ENCODE data around the gene LCN15. TPM values are rescaled to one million over a fixed set of nuclear protein-coding genes. Genes with fewer than 3 reads are reported as not detected.

The LCN15 gene
- total RNA-seq, 1 experiment from 2014 or later = not detected

DNA sequence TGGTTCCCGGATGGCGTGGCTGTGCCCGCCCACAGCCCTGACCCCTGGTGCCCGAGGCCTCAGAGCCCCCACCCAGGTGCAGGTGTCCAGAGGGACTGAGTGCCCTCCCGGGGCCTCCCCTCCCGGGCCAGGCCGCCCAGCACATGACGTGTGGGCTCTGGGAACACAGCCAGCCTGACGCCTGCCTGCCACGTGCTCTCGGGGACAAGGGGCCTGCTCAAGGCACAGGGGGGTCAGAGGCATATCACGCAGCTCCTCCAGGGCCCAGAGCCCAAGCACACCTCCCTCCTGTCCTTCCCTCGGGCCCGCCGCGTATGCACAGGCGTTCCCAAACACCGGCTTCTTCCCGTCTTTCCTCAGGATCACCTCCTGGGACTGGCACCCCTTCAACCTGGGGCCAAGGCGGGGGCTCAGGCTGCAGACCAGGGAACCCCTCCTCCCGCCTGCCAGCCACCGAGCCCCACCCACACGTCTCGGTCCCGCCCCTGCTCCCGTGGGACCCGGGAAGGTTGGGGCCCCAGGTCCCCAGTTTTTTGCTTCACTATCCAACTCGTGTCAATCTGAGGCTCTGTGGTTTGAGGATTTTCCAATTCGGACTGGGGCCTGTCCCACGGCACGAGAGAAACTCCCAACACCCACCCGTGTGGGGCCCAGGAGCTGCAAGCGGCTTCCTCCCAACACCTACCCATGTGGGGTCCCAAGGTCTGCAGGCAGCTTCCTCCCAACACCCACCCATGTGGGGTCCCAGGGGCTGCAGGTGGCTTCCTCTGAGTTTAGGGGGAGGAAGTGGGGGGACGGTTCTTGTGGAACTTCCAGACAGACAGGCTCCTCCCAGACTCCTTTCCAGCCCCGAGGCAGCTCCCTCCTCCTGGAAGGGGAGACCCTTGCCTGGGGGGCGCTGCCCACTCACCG, 23.1 kb downstream of the LCN15 start:
- no peak for DNase-seq (ENCODE audit: unreplicated experiment)
- H3K27me3 Mint-ChIP-seq (ENCODE audit: insufficient read depth, unreplicated experiment) = peaks cover 39% of the 10 kb centered on the region
- H3K27ac Mint-ChIP-seq (ENCODE audit: low read depth, unreplicated experiment) = no peak overlapping the region
- no peaks in the 10 kb centered on the region for H3K36me3 Mint-ChIP-seq (ENCODE audit: insufficient read depth, unreplicated experiment)
- no peak overlapping the region for H3K4me3 Mint-ChIP-seq (ENCODE audit: unreplicated experiment)
- H3K4me1 Mint-ChIP-seq (ENCODE audit: insufficient read depth, unreplicated experiment) = no peaks in the 10 kb centered on the region
- POLR2A ChIA-PET = no interaction called here
- TF ChIP-seq, protein P1, sequence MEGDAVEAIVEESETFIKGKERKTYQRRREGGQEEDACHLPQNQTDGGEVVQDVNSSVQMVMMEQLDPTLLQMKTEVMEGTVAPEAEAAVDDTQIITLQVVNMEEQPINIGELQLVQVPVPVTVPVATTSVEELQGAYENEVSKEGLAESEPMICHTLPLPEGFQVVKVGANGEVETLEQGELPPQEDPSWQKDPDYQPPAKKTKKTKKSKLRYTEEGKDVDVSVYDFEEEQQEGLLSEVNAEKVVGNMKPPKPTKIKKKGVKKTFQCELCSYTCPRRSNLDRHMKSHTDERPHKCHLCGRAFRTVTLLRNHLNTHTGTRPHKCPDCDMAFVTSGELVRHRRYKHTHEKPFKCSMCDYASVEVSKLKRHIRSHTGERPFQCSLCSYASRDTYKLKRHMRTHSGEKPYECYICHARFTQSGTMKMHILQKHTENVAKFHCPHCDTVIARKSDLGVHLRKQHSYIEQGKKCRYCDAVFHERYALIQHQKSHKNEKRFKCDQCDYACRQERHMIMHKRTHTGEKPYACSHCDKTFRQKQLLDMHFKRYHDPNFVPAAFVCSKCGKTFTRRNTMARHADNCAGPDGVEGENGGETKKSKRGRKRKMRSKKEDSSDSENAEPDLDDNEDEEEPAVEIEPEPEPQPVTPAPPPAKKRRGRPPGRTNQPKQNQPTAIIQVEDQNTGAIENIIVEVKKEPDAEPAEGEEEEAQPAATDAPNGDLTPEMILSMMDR (IDR thresholded peaks at IDR 0.05; ENCODE audit: unreplicated experiment) = no peak
- intact Hi-C loops (cut with micrococcal nuclease) = no loop called here
- CTCF ChIA-PET = interaction anchor here (0.8 kb wide), 1 partner anchor 38 kb away, joined by 3 read pairs; no protein-coding TSS in a partner anchor
- BruUV-seq (replicated peaks) = no TSS peak
- H3K9me3 Mint-ChIP-seq (ENCODE audit: unreplicated experiment) = no peaks in the 10 kb centered on the region

DNA sequence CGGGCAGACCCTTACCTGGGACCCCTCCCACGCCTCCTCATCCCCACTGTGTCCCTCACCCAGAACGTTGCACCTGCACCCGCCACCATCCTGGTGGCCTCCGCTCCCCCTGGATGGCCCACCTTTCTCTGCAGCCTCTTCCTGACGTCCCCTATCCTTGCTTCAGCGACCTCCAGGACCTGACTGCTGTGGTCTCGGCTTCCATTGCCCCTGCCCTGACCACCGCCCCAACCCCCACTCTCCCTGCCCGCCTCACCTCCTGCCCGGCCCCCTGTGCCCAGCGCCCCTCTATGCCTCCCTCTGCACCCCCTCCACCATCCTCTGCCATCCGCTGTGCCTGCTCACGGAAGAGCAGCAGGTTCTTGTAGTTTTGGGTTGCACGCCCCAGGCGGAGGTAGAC, 23.8 kb downstream of the LCN15 start:
- BruUV-seq (replicated peaks) = no TSS peak
- ChIA-PET CTCF (no interaction called here), POLR2A (no interaction called here)
- Mint-ChIP-seq H3K4me3 (ENCODE audit: unreplicated experiment) (no peak overlapping the region), H3K9me3 (ENCODE audit: unreplicated experiment) (no peaks in the 10 kb centered on the region), H3K27me3 (ENCODE audit: insufficient read depth, unreplicated experiment) (peaks cover 39% of the 10 kb centered on the region), H3K36me3 (ENCODE audit: insufficient read depth, unreplicated experiment) (no peaks in the 10 kb centered on the region), H3K4me1 (ENCODE audit: insufficient read depth, unreplicated experiment) (no peaks in the 10 kb centered on the region), H3K27ac (ENCODE audit: low read depth, unreplicated experiment) (no peak overlapping the region)
- intact Hi-C loops (cut with micrococcal nuclease) = no loop called here
- TF ChIP-seq, protein P1 (IDR thresholded peaks at IDR 0.05; ENCODE audit: unreplicated experiment) = no peak
- no peak for DNase-seq (ENCODE audit: unreplicated experiment)

DNA sequence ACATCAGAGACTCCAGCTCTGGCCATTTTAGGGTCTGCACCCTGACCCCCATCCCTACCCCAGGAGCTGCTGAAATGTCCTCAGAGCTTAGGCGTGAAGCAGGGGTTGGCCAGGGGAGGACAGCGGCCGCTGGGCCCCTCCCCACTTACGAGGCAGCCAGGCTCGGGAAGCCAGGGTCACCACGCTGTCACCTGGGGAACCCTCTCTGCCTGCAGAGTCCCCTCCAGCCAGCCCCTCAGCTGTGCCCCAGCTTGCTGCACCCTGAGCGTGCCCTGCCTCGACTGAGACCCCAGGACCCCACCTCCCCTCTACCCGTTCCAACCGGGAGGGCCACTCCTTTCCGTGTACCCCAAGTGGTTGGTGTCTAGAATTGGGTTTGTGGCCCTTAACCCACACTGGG, 24.2 kb downstream of the LCN15 start:
- no peak overlapping the region for H3K4me3 Mint-ChIP-seq (ENCODE audit: unreplicated experiment)
- no peak for DNase-seq (ENCODE audit: unreplicated experiment)
- no peaks in the 10 kb centered on the region for H3K4me1 Mint-ChIP-seq (ENCODE audit: insufficient read depth, unreplicated experiment)
- no TSS peak for BruUV-seq (replicated peaks)
- TF ChIP-seq, protein P1 (IDR thresholded peaks at IDR 0.05; ENCODE audit: unreplicated experiment) = no peak
- CTCF ChIA-PET = no interaction called here
- intact Hi-C loops (cut with micrococcal nuclease) = no loop called here
- H3K36me3 Mint-ChIP-seq (ENCODE audit: insufficient read depth, unreplicated experiment) = no peaks in the 10 kb centered on the region
- POLR2A ChIA-PET = no interaction called here
- H3K27me3 Mint-ChIP-seq (ENCODE audit: insufficient read depth, unreplicated experiment) = peaks cover 39% of the 10 kb centered on the region
- no peak overlapping the region for H3K27ac Mint-ChIP-seq (ENCODE audit: low read depth, unreplicated experiment)
- H3K9me3 Mint-ChIP-seq (ENCODE audit: unreplicated experiment) = no peaks in the 10 kb centered on the region

DNA sequence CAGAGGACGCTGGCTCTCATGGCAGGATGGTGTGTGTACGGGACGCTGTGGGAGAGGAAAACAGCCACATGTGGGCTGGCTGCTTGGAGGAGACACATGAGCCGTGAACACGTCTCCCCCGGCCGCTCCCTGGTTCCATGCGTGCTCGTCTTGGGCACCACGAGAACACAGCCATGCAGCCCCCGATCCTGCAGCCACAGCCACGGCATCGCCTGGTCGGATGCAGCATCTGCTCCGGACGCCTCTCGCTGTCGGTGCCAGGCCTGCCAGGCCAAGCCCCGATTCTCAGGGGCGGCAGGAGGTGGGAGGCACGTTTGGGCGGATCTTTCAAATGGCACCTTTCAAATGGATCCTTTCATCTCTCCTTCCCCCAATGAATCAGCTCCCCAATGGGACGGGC, 24.8 kb downstream of the LCN15 start:
- no TSS peak for BruUV-seq (replicated peaks)
- H3K9me3 Mint-ChIP-seq (ENCODE audit: unreplicated experiment) = no peaks in the 10 kb centered on the region
- ChIA-PET CTCF (no interaction called here), POLR2A (no interaction called here)
- peaks cover 39% of the 10 kb centered on the region for H3K27me3 Mint-ChIP-seq (ENCODE audit: insufficient read depth, unreplicated experiment)
- no peak overlapping the region for H3K4me3 Mint-ChIP-seq (ENCODE audit: unreplicated experiment)
- TF ChIP-seq, protein P1 (IDR thresholded peaks at IDR 0.05; ENCODE audit: unreplicated experiment) = no peak
- DNase-seq (ENCODE audit: unreplicated experiment) = no peak
- no peak overlapping the region for H3K27ac Mint-ChIP-seq (ENCODE audit: low read depth, unreplicated experiment)
- intact Hi-C loops (cut with micrococcal nuclease) = no loop called here
- H3K4me1 Mint-ChIP-seq (ENCODE audit: insufficient read depth, unreplicated experiment) = no peaks in the 10 kb centered on the region
- no peaks in the 10 kb centered on the region for H3K36me3 Mint-ChIP-seq (ENCODE audit: insufficient read depth, unreplicated experiment)

Measured in MCF 10A (cell line).